Body of pancreas (tissue), 4 donors: ENCODE results near the gene AURKB.

Experiments used
- CTCF ChIP-seq, 7 experiments: fragments of 450-650 bp in 4 of 7; fragments of 200-600 bp in 3 of 7; sonication (generic) in 3 of 7; IDR thresholded peaks; one replicate each; pipeline ENCODE4 v1.5.1; 2016 to 2019; ENCODE audit warnings: antibody characterized with exemption in 7 of 7
- POLR2A ChIP-seq, 3 donors: fragments of 450-650 bp; IDR thresholded peaks; one replicate each; pipeline ENCODE4 v1.6.1; 2016; ENCODE audit warnings: antibody characterized with exemption in 3 of 3, mild to moderate bottlenecking in 2 of 3

- TF ChIP-seq CTCF (IDR thresholded peaks at IDR 0.05) (no peak), POLR2A (IDR thresholded peaks at IDR 0.05) (no peak)
Observed at GRCh38 chr17:8166731-8167130, 43.6 kb downstream of the AURKB start.
